Skeletal muscle satellite cell (primary cell): Measurements from ENCODE around the gene TPST1.

Experiments
- H3K27me3 ChIP-seq: 2 replicates; pipeline ENCODE4 v1.7.0; 2013; ENCODE audit warnings: low read length; ENCODE audit not compliant: control insufficient read depth, insufficient read depth
- H3K36me3 ChIP-seq: 2 replicates; pipeline ENCODE4 v1.7.0; 2013; ENCODE audit warnings: mild to moderate bottlenecking, control low read depth, low read length; ENCODE audit not compliant: insufficient read depth
- H3K4me1 ChIP-seq: 2 replicates; pipeline ENCODE4 v1.7.0; 2013; ENCODE audit warnings: low read length; ENCODE audit not compliant: control insufficient read depth, insufficient read depth
- H3K4me2 ChIP-seq: 2 replicates; pipeline ENCODE4 v1.7.0; 2013; ENCODE audit warnings: mild to moderate bottlenecking, low read length
- H3K4me3 ChIP-seq: 2 replicates; pipeline ENCODE4 v1.7.0; 2013; ENCODE audit warnings: low read length
- H3K9ac ChIP-seq: 2 replicates; pipeline ENCODE4 v1.7.0; 2013; ENCODE audit warnings: mild to moderate bottlenecking, low read depth, low read length, moderate library complexity
- H3K9me3 ChIP-seq: replicated peaks from 2 replicates; pipeline ENCODE4 v1.7.0; 2013; ENCODE audit warnings: mild to moderate bottlenecking, control low read depth, low read length

Gene TPST1

GRCh38 chr7:66269978-66270377 lies 64.8 kb downstream of the TPST1 start:
- Histone ChIP-seq H3K4me2 (no peak overlapping the region), H3K27me3 (no peaks in the 10 kb centered on the region), H3K4me3 (no peak overlapping the region), H3K9ac (no peak overlapping the region), H3K4me1 (peaks cover 21% of the 10 kb centered on the region), H3K36me3 (peaks cover 6% of the 10 kb centered on the region), H3K9me3 (peaks cover 6% of the 10 kb centered on the region)

GRCh38 chr7:66272321-66272720 lies 67.2 kb downstream of the TPST1 start:
- no peak overlapping the region for H3K4me3 ChIP-seq
- H3K4me1 ChIP-seq: peaks cover 19% of the 10 kb centered on the region
- no peaks in the 10 kb centered on the region for H3K36me3 ChIP-seq
- H3K9me3 ChIP-seq: no peaks in the 10 kb centered on the region
- no peak overlapping the region for H3K4me2 ChIP-seq
- no peaks in the 10 kb centered on the region for H3K27me3 ChIP-seq
- no peak overlapping the region for H3K9ac ChIP-seq

- no peaks in the 10 kb centered on the region for H3K9me3 ChIP-seq
- H3K27me3 ChIP-seq: no peaks in the 10 kb centered on the region
- H3K4me1 ChIP-seq: peaks cover 26% of the 10 kb centered on the region
- no peak overlapping the region for H3K4me3 ChIP-seq
- no peak overlapping the region for H3K9ac ChIP-seq
- no peaks in the 10 kb centered on the region for H3K36me3 ChIP-seq
- H3K4me2 ChIP-seq: no peak overlapping the region
Measured at GRCh38 chr7:66276363-66276762, 71.2 kb downstream of the TPST1 start.

GRCh38 chr7:66277492-66277891 lies 72.4 kb downstream of the TPST1 start:
- H3K9ac ChIP-seq: no peak overlapping the region
- peaks cover 35% of the 10 kb centered on the region for H3K4me1 ChIP-seq
- H3K27me3 ChIP-seq: no peaks in the 10 kb centered on the region
- no peaks in the 10 kb centered on the region for H3K36me3 ChIP-seq
- H3K4me2 ChIP-seq: no peak overlapping the region
- H3K4me3 ChIP-seq: no peak overlapping the region
- H3K9me3 ChIP-seq: no peaks in the 10 kb centered on the region

GRCh38 chr7:66279912-66280311 lies 74.8 kb downstream of the TPST1 start:
- H3K9me3 ChIP-seq: no peaks in the 10 kb centered on the region
- no peak overlapping the region for H3K4me3 ChIP-seq
- peaks cover 53% of the 10 kb centered on the region for H3K4me1 ChIP-seq
- no peaks in the 10 kb centered on the region for H3K27me3 ChIP-seq
- H3K4me2 ChIP-seq: no peak overlapping the region
- no peaks in the 10 kb centered on the region for H3K36me3 ChIP-seq
- no peak overlapping the region for H3K9ac ChIP-seq

- H3K9ac ChIP-seq: peak overlapping the region; percentile 48
- peaks cover 51% of the 10 kb centered on the region for H3K4me1 ChIP-seq
- H3K4me3 ChIP-seq: no peak overlapping the region
- H3K9me3 ChIP-seq: no peaks in the 10 kb centered on the region
- H3K27me3 ChIP-seq: no peaks in the 10 kb centered on the region
- no peaks in the 10 kb centered on the region for H3K36me3 ChIP-seq
- H3K4me2 ChIP-seq: peak overlapping the region; percentile 51
Measured at GRCh38 chr7:66281678-66282590, 76.8 kb downstream of the TPST1 start.

GRCh38 chr7:66282591-66282935 lies 77.4 kb downstream of the TPST1 start:
- Histone ChIP-seq H3K27me3 (no peaks in the 10 kb centered on the region), H3K36me3 (no peaks in the 10 kb centered on the region), H3K4me3 (no peak overlapping the region), H3K4me2 (peak overlapping the region; percentile 51), H3K9me3 (no peaks in the 10 kb centered on the region), H3K4me1 (peaks cover 45% of the 10 kb centered on the region), H3K9ac (peak overlapping the region; percentile 48)

GRCh38 chr7:66283003-66283920 lies 78.1 kb downstream of the TPST1 start:
- Histone ChIP-seq H3K36me3 (no peaks in the 10 kb centered on the region), H3K4me1 (peaks cover 44% of the 10 kb centered on the region), H3K4me2 (peak overlapping the region; percentile 61), H3K9me3 (no peaks in the 10 kb centered on the region), H3K27me3 (no peaks in the 10 kb centered on the region), H3K9ac (peak overlapping the region; percentile 58), H3K4me3 (no peak overlapping the region)

GRCh38 chr7:66296001-66296521 lies 90.9 kb downstream of the TPST1 start:
- H3K4me1 ChIP-seq: peaks cover 25% of the 10 kb centered on the region
- peak overlapping the region; percentile 24 for H3K4me2 ChIP-seq
- no peaks in the 10 kb centered on the region for H3K36me3 ChIP-seq
- no peaks in the 10 kb centered on the region for H3K27me3 ChIP-seq
- peak overlapping the region; percentile 55 for H3K9ac ChIP-seq
- no peak overlapping the region for H3K4me3 ChIP-seq
- no peaks in the 10 kb centered on the region for H3K9me3 ChIP-seq

- Histone ChIP-seq H3K4me1 (peaks cover 25% of the 10 kb centered on the region), H3K27me3 (no peaks in the 10 kb centered on the region), H3K9ac (peak overlapping the region; percentile 55), H3K4me2 (peak overlapping the region; percentile 31), H3K36me3 (no peaks in the 10 kb centered on the region), H3K9me3 (no peaks in the 10 kb centered on the region), H3K4me3 (no peak overlapping the region)
Measured at GRCh38 chr7:66296557-66296956, 91.4 kb downstream of the TPST1 start.

- no peak overlapping the region for H3K9ac ChIP-seq
- no peak overlapping the region for H3K4me3 ChIP-seq
- H3K4me2 ChIP-seq: no peak overlapping the region
- H3K4me1 ChIP-seq: peaks cover 25% of the 10 kb centered on the region
- no peaks in the 10 kb centered on the region for H3K27me3 ChIP-seq
- no peaks in the 10 kb centered on the region for H3K9me3 ChIP-seq
- H3K36me3 ChIP-seq: no peaks in the 10 kb centered on the region
Measured at GRCh38 chr7:66297579-66297978, 92.4 kb downstream of the TPST1 start.
